Gastrocnemius medialis (tissue), 4 donors: ENCODE measurements around the gene PHF20. TPM values are rescaled to one million over a fixed set of nuclear protein-coding genes. Genes with fewer than 3 reads are reported as not detected.
A peak's percentile ranks its signal among the peaks of the same experiment; 100 is the strongest.
"Not testable (repeated sequence)": the region's sequence is repeated elsewhere in the genome, so short reads cannot be mapped to it uniquely, and the experiment has no call there.

Source experiments
- ATAC-seq, 2 donors: fragments of 150-250 bp; one replicate each; pipeline ENCODE4 v1.9.1; 2016
- DNase-seq, 2 donors: peaks; one replicate each; pipeline ENCODE4 v3.0.0-alpha.2; 2019
- H3K27ac ChIP-seq, 4 donors: fragments of 200-600 bp; sonication (generic); 1 replicate in 1 of 4; 2 replicates in 3 of 4; pipeline ENCODE4 v1.5.1; 2016 to 2018; ENCODE audit warnings: mild to moderate bottlenecking in 2 of 4, moderate library complexity in 1 of 4
- H3K27me3 ChIP-seq, 3 donors: fragments of 200-600 bp; sonication (generic) in 2 of 3; 1 replicate in 1 of 3; 2 replicates in 2 of 3; pipeline versions ENCODE4 v1.5.1 to v1.6.0; 2016 to 2019; ENCODE audit warnings: mild to moderate bottlenecking in 1 of 3, moderate library complexity in 1 of 3
- H3K36me3 ChIP-seq, 2 donors: fragments of 200-600 bp; sonication (generic) in 1 of 2; one replicate each; pipeline ENCODE4 v1.5.1; 2017 to 2018
- H3K4me1 ChIP-seq, 2 donors: fragments of 200-600 bp; sonication (generic) in 1 of 2; one replicate each; pipeline ENCODE4 v1.5.1; 2016 to 2017; ENCODE audit warnings: mild to moderate bottlenecking in 2 of 2
- H3K4me3 ChIP-seq, 4 donors: fragments of 200-600 bp; sonication (generic) in 3 of 4; 1 replicate in 1 of 4; 2 replicates in 3 of 4; pipeline ENCODE4 v1.5.1; 2016 to 2019; ENCODE audit warnings: mild to moderate bottlenecking in 2 of 4
- H3K9me3 ChIP-seq, 3 donors: fragments of 200-600 bp; sonication (generic) in 2 of 3; 1 replicate in 1 of 3; 2 replicates in 2 of 3; pipeline ENCODE4 v1.5.1; 2016 to 2019
- CTCF ChIP-seq, 5 experiments: fragments of 450-650 bp in 3 of 5; fragments of 200-600 bp in 2 of 5; sonication (generic) in 2 of 5; IDR thresholded peaks in 4 of 5; conservative IDR thresholded peaks in 1 of 5; 1 replicate in 4 of 5; 2 replicates in 1 of 5; pipeline ENCODE4 v1.5.1; 2016 to 2019; ENCODE audit warnings: antibody characterized with exemption in 5 of 5, mild to moderate bottlenecking in 3 of 5, moderate library complexity in 3 of 5
- POLR2A ChIP-seq, 2 donors: fragments of 450-650 bp; IDR thresholded peaks; one replicate each; pipeline ENCODE4 v1.6.1; 2017; ENCODE audit warnings: antibody characterized with exemption in 2 of 2, mild to moderate bottlenecking in 2 of 2, moderate library complexity in 2 of 2
- in situ Hi-C, 4 donors: fragments of 200-750 bp; cut with MboI; loops; one replicate each; pipeline versions ENCODE4 v1.15.0 to v1.8.0; 2017; ENCODE audit warnings: low sequenced_read_pairs in 4 of 4
- intact Hi-C: fragments of 100-400 bp; cut with DNase I; formaldehyde crosslinking; loops from one replicate; pipeline ENCODE4 v1.15.1; 2023; ENCODE audit warnings: low total_unique reads
- total RNA-seq, 4 donors: library from RNA; depleted of rRNA; stranded (reverse); fragments of >200 nt; gene quantifications; one replicate each; pipeline versions ENCODE4 v1.1.0 to v1.2.3, GENCODE V29; 2016

PHF20 gene
- total RNA-seq, 4 donors from 2014 or later = 72.6 to 91.9 (median 82.2) TPM

DNA sequence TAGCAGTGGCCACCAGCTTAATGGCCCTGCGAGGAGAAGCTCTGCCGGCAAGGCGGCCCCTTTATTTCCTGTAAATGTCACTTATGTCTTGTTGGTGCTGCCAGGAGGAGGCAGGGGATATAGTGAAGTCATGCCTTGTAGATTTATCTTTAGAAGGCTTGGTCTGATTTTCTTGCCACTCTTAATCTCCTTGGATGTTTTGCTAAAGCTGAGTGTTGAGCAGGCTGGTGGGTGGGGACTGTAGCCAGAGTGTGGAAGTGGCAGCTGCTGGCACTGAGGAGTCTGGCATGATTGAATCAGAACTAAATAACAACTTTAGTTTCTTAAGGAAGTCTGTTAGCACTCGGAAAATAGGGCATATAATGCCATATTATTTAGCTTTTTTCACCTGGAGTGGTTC is 77.9 kb downstream of the PHF20 start:
- H3K4me1 ChIP-seq = peaks cover 24 to 36% of the 10 kb centered on the region in 2 donors
- TF ChIP-seq POLR2A (IDR thresholded peaks at IDR 0.05) (no peak), CTCF (IDR thresholded peaks at IDR 0.05 in 4 of 5, conservative IDR thresholded peaks at IDR 0.05 in 1 of 5) (no peak)
- intact Hi-C loops = no loop called here
- H3K36me3 ChIP-seq = peaks cover 0 to 31% of the 10 kb centered on the region in 2 donors
- no peak overlapping the region for H3K4me3 ChIP-seq
- peak; percentile 57 to 59 for ATAC-seq
- H3K27ac ChIP-seq = peak overlapping the region; percentile 40 to 82 (median 78)
- in situ Hi-C loops = no loop called here
- H3K27me3 ChIP-seq = no peaks in the 10 kb centered on the region
- no peak for DNase-seq
- H3K9me3 ChIP-seq = no peaks in the 10 kb centered on the region

- H3K4me3 ChIP-seq, H3K9me3 ChIP-seq, intact Hi-C loops, H3K27me3 ChIP-seq, in situ Hi-C loops: not testable (repeated sequence)
- peaks cover 24 to 42% of the 10 kb centered on the region in 2 donors for H3K4me1 ChIP-seq
- H3K36me3 ChIP-seq = peaks cover 0 to 12% of the 10 kb centered on the region in 2 donors
- DNase-seq (peak in 1 of 2 donors; percentile 66), ATAC-seq (peak; percentile 33 to 67)
- peak overlapping the region; percentile 62 to 82 (median 77) for H3K27ac ChIP-seq
These were observed 79.8 kb downstream of the PHF20 start for GRCh38 chr20:35851659-35852058.

GRCh38 chr20:35854713-35855348 is 83.0 kb downstream of the PHF20 start:
- H3K4me3 ChIP-seq = no peak overlapping the region
- in situ Hi-C loops = no loop called here
- intact Hi-C loops = no loop called here
- H3K27me3 ChIP-seq = no peaks in the 10 kb centered on the region
- H3K4me1 ChIP-seq = peaks cover 19 to 38% of the 10 kb centered on the region in 2 donors
- DNase-seq (no peak), ATAC-seq (no peak)
- TF ChIP-seq POLR2A (IDR thresholded peaks at IDR 0.05) (no peak), CTCF (IDR thresholded peaks at IDR 0.05 in 4 of 5, conservative IDR thresholded peaks at IDR 0.05 in 1 of 5) (no peak)
- H3K9me3 ChIP-seq = no peaks in the 10 kb centered on the region
- no peak overlapping the region for H3K27ac ChIP-seq
- no peaks in the 10 kb centered on the region for H3K36me3 ChIP-seq

- H3K4me3 ChIP-seq, DNase-seq, ATAC-seq, H3K27me3 ChIP-seq, in situ Hi-C loops, intact Hi-C loops, H3K27ac ChIP-seq, H3K9me3 ChIP-seq, H3K36me3 ChIP-seq: not testable (repeated sequence)
- H3K4me1 ChIP-seq = peaks cover 17 to 36% of the 10 kb centered on the region in 2 donors
These were observed 83.8 kb downstream of the PHF20 start for GRCh38 chr20:35855641-35856040.

DNA sequence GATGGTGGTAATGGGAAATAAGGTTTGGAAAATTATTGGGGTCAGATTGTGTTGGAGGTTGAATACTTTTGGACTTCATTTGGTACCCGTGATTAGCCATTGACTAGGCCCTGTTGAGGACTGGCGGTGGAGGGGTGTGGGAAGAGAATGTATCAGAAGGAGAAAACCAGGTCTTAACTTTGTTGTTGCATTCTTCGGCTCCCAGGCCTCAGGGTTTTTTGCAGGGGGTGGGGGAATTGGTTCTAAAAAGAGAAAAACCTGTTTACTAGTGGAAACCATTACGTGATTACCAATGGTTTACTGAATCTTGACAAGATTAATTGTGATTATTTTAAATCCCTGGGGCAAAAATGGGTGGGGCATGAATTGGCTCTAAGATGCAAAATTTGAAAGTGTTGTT is 85.1 kb downstream of the PHF20 start:
- Histone ChIP-seq H3K36me3 (peaks cover 0 to 4% of the 10 kb centered on the region in 2 donors), H3K4me3 (no peak overlapping the region), H3K4me1 (peaks cover 11 to 28% of the 10 kb centered on the region in 2 donors), H3K27me3 (no peaks in the 10 kb centered on the region), H3K9me3 (no peaks in the 10 kb centered on the region), H3K27ac (peak overlapping the region in 1 of 4 donors; percentile 19)
- in situ Hi-C loops (no loop called here), intact Hi-C loops (no loop called here)
- TF ChIP-seq CTCF (IDR thresholded peaks at IDR 0.05 in 4 of 5, conservative IDR thresholded peaks at IDR 0.05 in 1 of 5) = no peak
- TF ChIP-seq POLR2A (IDR thresholded peaks at IDR 0.05) = no peak
- ATAC-seq (no peak), DNase-seq (no peak)
